Stimulated activated CD8-positive, alpha-beta memory T cell treated with anti-CD3 and anti-CD28 coated beads, Interleukin-7, amount 100 ng/mL, for 1 hour (primary cell): ENCODE measurements around the gene ZNFX1.
"Not testable (repeated sequence)": the region's sequence is repeated elsewhere in the genome, so short reads cannot be mapped to it uniquely, and the experiment has no call there.

Source experiments
- DNase-seq, 2 donors: peaks; one replicate each; pipeline ENCODE4 v3.0.0-alpha.2; 2020; ENCODE audit warnings: low read depth in 2 of 2

Gene ZNFX1

GRCh38 chr20:49278036-49278817 lies at the start of gene ZNFX1:
ZNFX1 (minus strand) TSS chr20:49278057; CDS start chr20:49275839, 2,218 bp downstream.
- DNase-seq: peak; percentile 96

GRCh38 chr20:49326026-49326425 lies 48.2 kb upstream of the ZNFX1 start:
- DNase-seq: no peak

- no peak for DNase-seq
Measured at GRCh38 chr20:49324306-49324705, 46.4 kb upstream of the ZNFX1 start.

GRCh38 chr20:49323622-49324238 lies 45.9 kb upstream of the ZNFX1 start:
- DNase-seq: no peak

GRCh38 chr20:49320460-49320859 lies 42.6 kb upstream of the ZNFX1 start:
- DNase-seq: no peak

DNA sequence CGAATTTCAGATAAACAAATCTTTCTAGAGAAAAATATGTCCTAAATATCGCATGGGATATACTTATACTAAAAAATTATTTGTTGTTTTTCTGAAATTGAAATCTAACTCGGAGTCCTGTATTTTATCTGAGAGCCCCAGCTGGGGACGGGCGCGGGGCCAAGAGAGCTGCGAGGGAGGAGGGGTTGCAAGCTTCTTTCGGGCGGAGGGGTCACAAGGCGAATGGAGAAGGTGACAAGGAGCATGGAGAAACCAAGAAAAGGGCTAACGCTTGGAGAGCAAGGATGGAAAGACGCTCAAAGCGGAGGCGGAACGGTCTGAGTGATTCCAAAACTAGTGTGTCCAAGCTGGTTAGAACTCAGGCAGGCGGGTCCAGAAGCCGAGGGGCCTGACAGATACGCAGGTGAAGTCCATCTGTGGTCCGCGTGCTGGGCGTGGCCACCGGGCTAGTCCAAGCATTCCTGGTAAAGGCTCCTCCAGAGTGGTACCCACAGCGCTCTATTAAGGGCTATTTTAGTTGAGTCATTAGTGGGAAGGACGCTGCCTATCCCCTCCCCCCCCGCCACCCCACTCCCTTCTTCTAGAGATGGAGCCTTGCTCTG lies 41.5 kb upstream of the ZNFX1 start:
- DNase-seq: no peak

GRCh38 chr20:49318430-49319207 lies 40.8 kb upstream of the ZNFX1 start:
- DNase-seq: no peak

- no peak for DNase-seq
Measured at GRCh38 chr20:49318091-49318429, 40.2 kb upstream of the ZNFX1 start.

DNA sequence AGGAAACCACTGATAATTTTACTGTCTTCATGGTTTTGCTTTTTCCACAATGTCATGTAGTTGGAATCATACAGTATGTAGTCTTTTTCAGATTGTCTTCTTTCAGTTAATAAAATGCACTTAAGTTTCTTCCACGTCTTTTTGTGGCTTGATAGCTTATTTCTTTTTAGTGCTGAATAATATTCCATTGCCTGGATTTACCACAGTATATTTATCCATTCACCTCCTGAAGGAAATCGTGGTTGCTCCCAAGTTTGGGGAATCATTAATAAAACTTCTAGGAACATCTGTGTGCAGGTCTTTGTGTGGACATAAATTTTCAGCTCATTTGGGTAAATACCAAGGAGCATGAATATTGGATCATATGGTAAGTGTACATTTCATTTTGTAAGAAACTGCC lies 38.8 kb upstream of the ZNFX1 start:
- no peak for DNase-seq

GRCh38 chr20:49315580-49315979 lies 37.7 kb upstream of the ZNFX1 start:
- DNase-seq: no peak

- DNase-seq: not testable (repeated sequence)
Measured at GRCh38 chr20:49314052-49314451, 36.2 kb upstream of the ZNFX1 start.

GRCh38 chr20:49313283-49313682 lies 35.4 kb upstream of the ZNFX1 start:
- DNase-seq: no peak

DNA sequence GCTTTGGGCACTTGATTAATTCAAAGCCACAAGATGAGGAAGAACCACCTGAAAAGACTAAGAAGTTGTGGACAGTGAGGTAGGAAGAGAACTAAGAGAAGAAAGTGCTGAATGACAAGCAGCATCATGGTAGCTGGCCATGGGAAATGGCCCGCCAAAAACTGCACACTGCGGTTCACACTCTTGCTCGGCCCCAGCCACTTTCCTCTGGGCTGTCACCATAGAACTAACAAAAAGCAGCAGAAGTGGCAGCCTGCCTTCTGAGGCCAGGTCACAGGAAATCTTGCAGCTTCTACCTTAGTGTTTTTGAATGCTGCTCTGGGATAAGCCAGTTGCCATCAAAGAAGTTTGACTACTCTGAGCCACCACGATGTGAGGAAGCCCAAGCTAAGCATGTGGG lies 34.8 kb upstream of the ZNFX1 start:
- no peak for DNase-seq

DNA sequence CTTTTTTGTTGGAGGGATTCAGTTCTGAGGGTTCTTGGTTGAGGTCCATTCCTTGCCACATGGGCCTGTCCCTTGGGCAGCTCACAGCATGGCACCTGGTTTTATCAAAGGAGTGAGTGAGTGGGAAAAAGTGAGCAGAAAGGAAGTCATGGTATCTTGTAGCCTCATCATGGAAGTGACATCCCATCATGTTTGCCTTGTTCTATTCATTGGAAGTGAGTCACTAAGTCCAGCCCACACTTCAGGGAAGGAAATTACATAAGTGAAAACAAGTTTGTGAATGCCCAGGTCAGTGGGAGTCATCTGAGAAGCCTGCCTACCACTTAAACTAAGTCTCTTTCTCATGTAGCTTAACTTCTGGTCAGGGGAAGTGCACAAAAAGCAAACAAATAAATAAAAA lies 32.8 kb upstream of the ZNFX1 start:
- DNase-seq: no peak

DNA sequence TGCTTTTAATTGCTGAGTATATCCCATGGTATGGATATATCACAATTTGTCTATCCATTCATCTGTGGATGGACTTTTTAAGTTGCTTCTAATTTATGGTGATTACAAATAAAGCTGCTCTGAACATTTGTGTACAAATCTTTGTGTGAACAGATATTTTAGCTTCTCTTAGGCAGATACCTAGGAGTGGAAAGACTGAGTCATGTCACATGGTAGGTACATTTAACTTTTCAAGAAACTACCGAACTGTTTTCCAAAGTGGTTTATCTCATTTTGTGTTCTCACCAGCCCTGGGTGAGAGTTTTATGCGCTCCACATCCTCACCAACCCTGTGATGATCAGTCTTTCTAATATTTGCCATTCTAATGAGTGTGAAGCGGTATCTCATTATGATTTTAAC lies 31.0 kb upstream of the ZNFX1 start:
- DNase-seq: no peak

GRCh38 chr20:49306903-49307620 lies 29.2 kb upstream of the ZNFX1 start:
- no peak for DNase-seq

DNA sequence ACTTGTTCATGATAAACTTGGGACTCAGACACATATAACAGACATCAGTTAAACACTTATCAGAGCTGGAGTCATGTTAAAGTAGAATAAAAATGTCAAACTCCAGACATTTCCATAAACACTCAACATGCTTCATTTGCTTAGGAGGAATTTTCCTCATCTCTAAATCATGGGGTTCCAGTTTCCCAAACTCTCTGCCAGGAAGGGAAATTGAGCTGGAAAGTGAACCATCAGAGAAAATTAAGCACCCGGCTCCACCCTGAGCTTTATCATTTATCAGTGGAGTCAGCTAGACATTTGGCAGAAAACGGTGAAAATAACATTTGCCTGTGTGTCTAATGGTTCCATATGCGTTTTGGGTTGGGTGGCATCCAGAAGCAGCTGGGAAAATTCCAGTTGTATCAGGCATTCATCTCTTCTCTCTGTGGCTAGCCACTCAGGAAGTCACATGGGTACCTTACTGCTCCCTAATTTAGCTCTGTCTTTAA lies 25.3 kb upstream of the ZNFX1 start:
- DNase-seq: no peak

DNA sequence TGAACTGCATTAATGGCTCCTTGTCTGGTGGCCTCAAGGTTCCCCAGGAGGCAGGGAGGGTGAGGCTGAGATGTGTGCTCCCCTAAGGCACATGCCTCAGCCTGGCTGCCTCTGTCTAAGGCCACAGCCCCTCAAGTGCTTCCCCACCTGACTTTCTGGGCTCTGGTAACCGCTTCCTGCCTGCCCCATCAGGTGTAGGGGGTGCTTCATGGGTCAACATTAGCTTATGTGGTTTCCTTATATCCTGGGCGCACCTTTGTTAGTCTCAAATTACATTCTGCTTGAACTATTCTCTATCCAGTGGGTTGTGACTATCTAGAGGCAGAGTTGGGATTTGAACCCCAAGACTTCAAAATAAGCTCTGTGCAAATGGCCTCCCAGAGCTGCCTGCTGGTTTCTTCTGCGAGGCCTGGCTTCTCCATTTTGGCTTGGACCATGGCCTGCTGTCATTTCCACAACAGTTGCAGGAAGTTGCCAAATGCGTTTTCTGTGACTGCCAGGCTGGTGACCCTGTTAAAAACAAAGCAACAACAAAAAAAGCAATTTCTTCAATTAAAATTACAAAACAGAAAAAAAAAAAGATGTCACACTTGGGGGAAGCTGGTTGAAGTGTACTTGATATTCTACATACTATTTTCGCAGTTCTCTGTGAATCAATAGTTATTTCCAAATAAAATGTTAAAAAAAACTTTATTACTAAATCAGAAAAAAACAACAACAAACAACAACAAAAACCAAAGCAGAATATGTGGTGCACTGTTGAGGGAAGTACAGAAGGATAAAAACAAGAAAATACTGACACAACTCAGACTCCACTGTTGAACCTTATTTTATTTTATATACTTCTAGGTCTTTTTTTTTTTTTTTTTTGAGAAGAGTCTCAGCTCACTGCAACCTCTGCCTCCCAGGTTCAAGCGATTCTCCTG lies 20.0 kb upstream of the ZNFX1 start:
- DNase-seq: no peak

- DNase-seq: not testable (repeated sequence)
Measured at GRCh38 chr20:49294002-49294654, 16.3 kb upstream of the ZNFX1 start.

- no peak for DNase-seq
Measured at GRCh38 chr20:49293122-49293521, 15.3 kb upstream of the ZNFX1 start.
